Measurements from ENCODE around the gene THRB.

Gene THRB

GRCh38 chr3:24299806-24300626 lies 194.6 kb downstream of the THRB start:
- no peak overlapping the region for H2AFZ ChIP-seq (ENCODE audit: low read length)
- H3K4me1 ChIP-seq (ENCODE audit: insufficient read depth, low read length, poor library complexity, severe bottlenecking), result no peaks in the 10 kb centered on the region
- H3K4me2 ChIP-seq (ENCODE audit: low read depth, low read length, poor library complexity, severe bottlenecking), result no peak overlapping the region

DNA sequence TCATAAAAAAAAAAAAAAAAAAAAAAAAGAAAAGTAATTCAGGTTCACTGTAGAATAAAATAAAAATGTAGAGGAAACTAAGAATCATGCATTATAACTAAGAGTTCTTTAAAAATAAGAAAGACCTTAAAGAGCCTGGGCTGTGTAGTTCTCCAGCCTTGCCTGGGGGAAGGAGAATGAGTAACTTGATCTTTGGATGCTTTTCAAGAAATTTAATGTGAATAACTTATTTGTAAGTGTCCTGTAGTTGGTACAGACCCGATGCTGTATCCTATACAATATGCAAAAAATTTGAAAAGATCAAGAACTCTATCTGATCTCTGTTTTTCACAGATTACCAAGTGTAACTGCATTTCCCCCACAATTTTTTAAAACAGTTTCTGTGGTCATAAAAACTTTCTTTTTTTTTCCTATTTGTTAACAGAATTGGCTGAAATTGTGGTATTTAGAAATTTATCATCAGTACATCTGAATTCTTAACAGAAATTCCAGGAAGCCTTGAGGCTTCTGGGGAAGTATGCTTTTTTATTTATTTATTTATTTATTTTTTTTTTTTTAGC lies 195.3 kb downstream of the THRB start:
- Histone ChIP-seq H3K4me2 (ENCODE audit: low read depth, low read length, poor library complexity, severe bottlenecking) (no peak overlapping the region), H3K9me3 (ENCODE audit: insufficient read depth, low read depth, low read length) (no peaks in the 10 kb centered on the region), H3K27me3 (ENCODE audit: insufficient read depth, low read length, poor library complexity, severe bottlenecking) (no peaks in the 10 kb centered on the region), H4K20me1 (ENCODE audit: insufficient read depth, low read length, poor library complexity, severe bottlenecking) (no peaks in the 10 kb centered on the region), H3K9me2 (replicated peaks; ENCODE audit: low read depth, low read length) (no peaks in the 10 kb centered on the region), H3K79me2 (ENCODE audit: insufficient read depth, low read length) (no peaks in the 10 kb centered on the region), H3K9ac (ENCODE audit: low read depth, low read length, poor library complexity, severe bottlenecking) (no peak overlapping the region), H3K36me3 (ENCODE audit: insufficient read depth, low read length) (no peaks in the 10 kb centered on the region), H3F3A (ENCODE audit: low read depth) (no peaks in the 10 kb centered on the region), H3K4me3 (ENCODE audit: low read length, poor library complexity, severe bottlenecking) (no peak overlapping the region), H3K4me1 (ENCODE audit: insufficient read depth, low read length, poor library complexity, severe bottlenecking) (no peaks in the 10 kb centered on the region), H2AFZ (ENCODE audit: low read length) (no peak overlapping the region)
- no peak for TF ChIP-seq EZH2phosphoT487 (IDR thresholded peaks at IDR 0.05; ENCODE audit: borderline replicate concordance)
- TF ChIP-seq CTCF (conservative IDR thresholded peaks at IDR 0.05; ENCODE audit: low read length), result no peak

More at GRCh38 chr3:24299806-24300626, 194.6 kb downstream of the THRB start:
- H4K20me1 ChIP-seq (ENCODE audit: insufficient read depth, low read length, poor library complexity, severe bottlenecking), result no peaks in the 10 kb centered on the region
- H3F3A ChIP-seq (ENCODE audit: low read depth), result no peaks in the 10 kb centered on the region
- no peaks in the 10 kb centered on the region for H3K9me3 ChIP-seq (ENCODE audit: insufficient read depth, low read depth, low read length)
- no peaks in the 10 kb centered on the region for H3K9me2 ChIP-seq (replicated peaks; ENCODE audit: low read depth, low read length)
- no peaks in the 10 kb centered on the region for H3K27me3 ChIP-seq (ENCODE audit: insufficient read depth, low read length, poor library complexity, severe bottlenecking)
- TF ChIP-seq EZH2phosphoT487 (IDR thresholded peaks at IDR 0.05; ENCODE audit: borderline replicate concordance) (no peak), CTCF (conservative IDR thresholded peaks at IDR 0.05; ENCODE audit: low read length) (no peak)
- H3K36me3 ChIP-seq (ENCODE audit: insufficient read depth, low read length), result no peaks in the 10 kb centered on the region
- no peak overlapping the region for H3K4me3 ChIP-seq (ENCODE audit: low read length, poor library complexity, severe bottlenecking)
- H3K79me2 ChIP-seq (ENCODE audit: insufficient read depth, low read length), result no peaks in the 10 kb centered on the region
- no peak overlapping the region for H3K9ac ChIP-seq (ENCODE audit: low read depth, low read length, poor library complexity, severe bottlenecking)

DNA sequence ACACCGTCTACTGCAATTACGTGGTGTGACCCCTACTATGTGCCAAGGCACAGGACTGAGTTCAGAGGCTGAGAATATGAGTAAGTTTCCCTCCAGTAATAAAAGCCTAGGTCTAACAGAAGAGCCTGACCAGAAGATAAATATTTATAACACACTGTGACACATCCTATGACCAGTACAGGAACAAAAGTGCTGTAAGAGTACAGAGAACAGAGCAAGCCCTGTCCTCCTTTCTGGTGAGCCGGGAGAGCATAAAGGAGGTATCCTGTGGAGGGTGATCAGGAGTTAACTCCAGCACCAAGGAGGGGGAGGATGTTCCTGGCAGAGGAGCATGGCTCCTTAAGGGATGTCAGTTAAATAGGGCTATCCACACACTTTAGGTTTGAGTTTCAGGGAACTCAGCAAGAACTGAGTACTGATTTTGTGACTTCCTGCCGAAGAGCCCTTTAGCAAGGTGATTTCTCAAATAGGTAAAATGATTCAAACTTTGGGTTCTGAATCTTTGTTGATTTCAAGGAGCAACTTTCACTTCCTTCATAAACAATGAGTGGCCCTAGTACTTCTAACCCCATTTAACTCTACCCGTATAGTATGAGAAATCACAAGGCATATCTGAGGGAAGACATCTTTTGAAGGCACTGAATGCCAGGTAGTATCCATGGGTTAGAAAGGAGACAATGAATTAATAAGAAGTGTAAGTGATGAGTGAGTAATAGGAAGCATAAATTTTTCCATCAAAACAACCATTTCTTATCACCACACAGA lies 198.0 kb downstream of the THRB start:
- Histone ChIP-seq H3K79me2 (ENCODE audit: insufficient read depth, low read length) (no peaks in the 10 kb centered on the region), H3K4me2 (ENCODE audit: low read depth, low read length, poor library complexity, severe bottlenecking) (no peak overlapping the region), H3F3A (ENCODE audit: low read depth) (no peaks in the 10 kb centered on the region)

More for the DNA sequence above, 198.0 kb downstream of the THRB start:
- no peaks in the 10 kb centered on the region for H3K9me2 ChIP-seq (replicated peaks; ENCODE audit: low read depth, low read length)
- H3K27me3 ChIP-seq (ENCODE audit: insufficient read depth, low read length, poor library complexity, severe bottlenecking), result no peaks in the 10 kb centered on the region
- no peaks in the 10 kb centered on the region for H3K9me3 ChIP-seq (ENCODE audit: insufficient read depth, low read depth, low read length)
- no peak overlapping the region for H3K9ac ChIP-seq (ENCODE audit: low read depth, low read length, poor library complexity, severe bottlenecking)
- no peak for TF ChIP-seq CTCF (conservative IDR thresholded peaks at IDR 0.05; ENCODE audit: low read length)
- H4K20me1 ChIP-seq (ENCODE audit: insufficient read depth, low read length, poor library complexity, severe bottlenecking), result no peaks in the 10 kb centered on the region
- H3K36me3 ChIP-seq (ENCODE audit: insufficient read depth, low read length), result no peaks in the 10 kb centered on the region
- H3K4me1 ChIP-seq (ENCODE audit: insufficient read depth, low read length, poor library complexity, severe bottlenecking), result no peaks in the 10 kb centered on the region
- no peak overlapping the region for H2AFZ ChIP-seq (ENCODE audit: low read length)
- no peak overlapping the region for H3K4me3 ChIP-seq (ENCODE audit: low read length, poor library complexity, severe bottlenecking)

All from Loucy (cell line).